A549 (cell line): Measurements from ENCODE around the gene KIAA1671. TPM values are rescaled to one million over a fixed set of nuclear protein-coding genes. Genes with fewer than 3 reads are reported as not detected.

Source experiments
- ATAC-seq, 2 experiments: fragments of 200-7000 bp in 1 of 2; fragments of >200 bp in 1 of 2; cut with Nextera tagmentation in 1 of 2; cut with Tn5 transposase in 1 of 2; 3 replicates each; pipeline versions ENCODE4 v1.8.0 to v1.9.1; 2018 to 2020; ENCODE audit warnings: mild to moderate bottlenecking in 1 of 2, moderate library complexity in 1 of 2
- CTCF ChIA-PET: fragments of 300-600 bp; sonication (Branson Sonifier 250); formaldehyde crosslinking; extraction: SDS; loops from one replicate; lab custom pipeline; 2021; ENCODE audit warnings: antibody characterized with exemption, inconsistent platforms; lab: Yijun Ruan, JAX
- POLR2A ChIA-PET: fragments of 350-600 bp; formaldehyde crosslinking; extraction: SDS; loops from one replicate; lab custom pipeline; 2021; ENCODE audit warnings: antibody characterized with exemption, inconsistent platforms; lab: Yijun Ruan, JAX
- DNase-seq, 2 experiments: peaks; one replicate each; pipeline versions ENCODE4 v3.0.0 to v3.0.0-alpha.2; 2011 to 2016; ENCODE audit warnings: low read depth in 1 of 2, low spot score in 1 of 2
- FAIRE-seq: peaks from 2 replicates; lab custom pipeline; 2011; peaks lifted over from hg19 to GRCh38; lab: Jason Lieb, UNC
- H3K27ac ChIP-seq, 2 experiments: fragments of >200 bp; sonication (Bioruptor Twin); formaldehyde crosslinking; 3 replicates each; pipeline ENCODE4 v1.5.1; 2016 to 2017
- H3K4me1 ChIP-seq: fragments of >200 bp; sonication (Bioruptor Twin); formaldehyde crosslinking; 3 replicates; pipeline ENCODE4 v1.6.1; 2016
- H3K4me2 ChIP-seq: fragments of >200 bp; sonication (Bioruptor Twin); formaldehyde crosslinking; 3 replicates; pipeline ENCODE4 v1.6.1; 2016
- H3K4me3 ChIP-seq: fragments of >200 bp; sonication (Bioruptor Twin); formaldehyde crosslinking; 3 replicates; pipeline ENCODE4 v1.5.1; 2016
- H3K9me3 ChIP-seq: fragments of >200 bp; sonication (Bioruptor Twin); formaldehyde crosslinking; 3 replicates; pipeline ENCODE4 v1.6.1; 2016
- ATOH8 ChIP-seq: fragments of 250-450 bp; sonication (Bioruptor Pico); IDR thresholded peaks from 2 replicates; pipeline ENCODE4 v1.5.0; 2020; ENCODE audit warnings: low read depth, mild to moderate bottlenecking, moderate library complexity
- BHLHE40 ChIP-seq: IDR thresholded peaks from 2 replicates; pipeline ENCODE4 v1.6.1; 2012; ENCODE audit warnings: low read depth, low read length, inconsistent platforms
- CBX8 ChIP-seq: fragments of 200-600 bp; sonication (generic); IDR thresholded peaks from 2 replicates; pipeline ENCODE4 v1.6.1; 2016
- CHD4 ChIP-seq: fragments of 200-600 bp; sonication (generic); IDR thresholded peaks from 2 replicates; pipeline ENCODE4 v1.6.1; 2016; ENCODE audit warnings: antibody characterized with exemption, mild to moderate bottlenecking, borderline replicate concordance
- EHF ChIP-seq: fragments of 250-450 bp; sonication (Bioruptor Pico); IDR thresholded peaks from 2 replicates; pipeline ENCODE4 v1.5.0; 2020; ENCODE audit warnings: mild to moderate bottlenecking
- EHMT2 ChIP-seq: fragments of 200-600 bp; sonication (generic); IDR thresholded peaks from 2 replicates; pipeline ENCODE4 v1.6.1; 2016; ENCODE audit warnings: antibody characterized with exemption, low read depth, mild to moderate bottlenecking, moderate library complexity
- ELK1 ChIP-seq: fragments of 150-350 bp; IDR thresholded peaks from 2 replicates; pipeline ENCODE4 v1.6.1; 2014; ENCODE audit warnings: low read depth, mild to moderate bottlenecking, low read length
- GATA3 ChIP-seq: IDR thresholded peaks from 2 replicates; pipeline ENCODE4 v1.6.1; 2012; ENCODE audit warnings: borderline replicate concordance
- HEYL ChIP-seq: fragments of 250-450 bp; sonication (Bioruptor Pico); IDR thresholded peaks from 2 replicates; pipeline ENCODE4 v1.8.0; 2021; ENCODE audit warnings: mild to moderate bottlenecking, moderate library complexity
- JUN ChIP-seq, 2 experiments: fragments of >200 bp; sonication (Bioruptor Twin); formaldehyde crosslinking; IDR thresholded peaks; 2 replicates in 1 of 2; 3 replicates in 1 of 2; pipeline ENCODE4 v1.6.1; 2016 to 2017
- JUNB ChIP-seq: fragments of >200 bp; sonication (Bioruptor Twin); formaldehyde crosslinking; IDR thresholded peaks from 2 replicates; pipeline ENCODE4 v1.6.1; 2016
- KDM1A ChIP-seq: fragments of 200-600 bp; sonication (generic); IDR thresholded peaks from 2 replicates; pipeline ENCODE4 v1.6.1; 2016; ENCODE audit warnings: low read depth, mild to moderate bottlenecking
- KDM5A ChIP-seq: fragments of 200-600 bp; sonication (generic); IDR thresholded peaks from 2 replicates; pipeline ENCODE4 v1.6.1; 2016; ENCODE audit warnings: antibody characterized with exemption, mild to moderate bottlenecking
- MAX ChIP-seq: IDR thresholded peaks from 2 replicates; pipeline ENCODE4 v1.6.1; 2012
- MAZ ChIP-seq: fragments of 150-350 bp; IDR thresholded peaks from 2 replicates; pipeline ENCODE4 v1.6.1; 2014; ENCODE audit warnings: antibody characterized with exemption, low read depth, low read length, borderline replicate concordance
- MYC ChIP-seq: IDR thresholded peaks from 2 replicates; pipeline ENCODE4 v1.6.1; 2012; ENCODE audit warnings: mild to moderate bottlenecking, inconsistent platforms, low read length, improper control_type of control experiment, borderline replicate concordance
- POLR2A ChIP-seq: IDR thresholded peaks from 2 replicates; pipeline ENCODE4 v1.6.1; 2012; ENCODE audit warnings: mild to moderate bottlenecking, low read length
- RCOR1 ChIP-seq: fragments of 150-350 bp; IDR thresholded peaks from 2 replicates; pipeline ENCODE4 v1.6.1; 2014; ENCODE audit warnings: antibody characterized with exemption, low read length, low read depth
- REST ChIP-seq: fragments of 200-600 bp; sonication (generic); IDR thresholded peaks from 2 replicates; pipeline ENCODE4 v1.6.1; 2016; ENCODE audit warnings: antibody characterized with exemption, mild to moderate bottlenecking, moderate library complexity
- RFX5 ChIP-seq: fragments of 450-650 bp; IDR thresholded peaks from 2 replicates; pipeline ENCODE4 v1.7.1; 2014; ENCODE audit warnings: antibody characterized with exemption, mild to moderate bottlenecking, moderate library complexity
- SMC3 ChIP-seq: fragments of >200 bp; sonication (Bioruptor Twin); formaldehyde crosslinking; IDR thresholded peaks from 3 replicates; pipeline ENCODE4 v1.6.1; 2018; ENCODE audit warnings: inconsistent platforms
- SREBF2 ChIP-seq: fragments of 450-650 bp; IDR thresholded peaks from 2 replicates; pipeline ENCODE4 v1.6.1; 2014; ENCODE audit warnings: mild to moderate bottlenecking, moderate library complexity
- TFCP2L1 ChIP-seq: fragments of 250-450 bp; sonication (Bioruptor Pico); IDR thresholded peaks from 2 replicates; pipeline ENCODE4 v1.5.0; 2021; ENCODE audit warnings: mild to moderate bottlenecking
- TP53 ChIP-seq: fragments of 250-450 bp; sonication (Bioruptor Pico); IDR thresholded peaks from 2 replicates; pipeline ENCODE4 v1.5.0; 2021; ENCODE audit warnings: mild to moderate bottlenecking, moderate library complexity
- USF2 ChIP-seq: fragments of 450-650 bp; IDR thresholded peaks from 2 replicates; pipeline ENCODE4 v1.6.1; 2014; ENCODE audit warnings: antibody characterized with exemption
- ZSCAN20 ChIP-seq: fragments of 250-450 bp; sonication (Bioruptor Pico); IDR thresholded peaks from 2 replicates; pipeline ENCODE4 v1.8.0; 2022; ENCODE audit warnings: mild to moderate bottlenecking, moderate library complexity
- WGBS: methylation state at CpG from one replicate; pipeline ENCODE4 v1.1.6; 2017; ENCODE audit errors: missing lambda C conversion rate; 5-methylcytosine and 5-hydroxymethylcytosine counted together
- polyA plus RNA-seq, 4 experiments: library from polyadenylated mRNA; depleted of rRNA in 3 of 4; stranded (reverse); fragments of >200 nt; fragmentation: RNase III in 1 of 4; extraction: RNeasy Plus Mini Kit Qiagen cat#74134 plus additional on column Dnase treatment in 1 of 4; gene quantifications; 2 replicates in 3 of 4; 3 replicates in 1 of 4; pipeline ENCODE4 v1.2.3, GENCODE V29; 2011 to 2017

The KIAA1671 gene
- polyA plus RNA-seq, 2 of the 4 experiments (the other 2 are of a cell fraction) = 5.3 to 7.9 TPM

GRCh38 chr22:25038239-25038638 lies 85.7 kb downstream of the KIAA1671 start:
- Histone ChIP-seq H3K4me3 (no peak overlapping the region), H3K27ac (no peak overlapping the region), H3K4me1 (no peaks in the 10 kb centered on the region), H3K4me2 (no peak overlapping the region), H3K9me3 (no peaks in the 10 kb centered on the region)
- ATAC-seq (no peak), FAIRE-seq (no peak), DNase-seq (no peak)
- ChIA-PET CTCF (interaction anchor here (2.1 kb wide), 1 partner anchor 19 kb away, joined by 8 read pairs; no protein-coding TSS in a partner anchor), POLR2A (no interaction called here)
- WGBS = 87% methylated on average over 8 of the region's 8 CpGs
- TF ChIP-seq MYC = no peak
- no peak for TF ChIP-seq KDM1A
- no peak for TF ChIP-seq POLR2A
- TF ChIP-seq USF2 = no peak
- no peak for TF ChIP-seq MAX
- TF ChIP-seq HEYL (CRISPR knock-in tag) = no peak
- no peak for TF ChIP-seq KDM5A
- TF ChIP-seq TFCP2L1 (CRISPR knock-in tag) = no peak

- FAIRE-seq (no peak), DNase-seq (no peak), ATAC-seq (no peak)
- H3K27ac ChIP-seq = no peak overlapping the region
- CTCF ChIA-PET = no interaction called here
- POLR2A ChIA-PET = no interaction called here
- WGBS = 94% methylated on average over 15 of the region's 15 CpGs
- TF ChIP-seq BHLHE40 = no peak
- TF ChIP-seq JUNB = no peak
- no peak for TF ChIP-seq POLR2A
- TF ChIP-seq CBX8 = no peak
- no peak for TF ChIP-seq JUN (IDR thresholded peaks at IDR 0.05)
- TF ChIP-seq ZSCAN20 (CRISPR knock-in tag) = no peak
- no peak for TF ChIP-seq EHMT2
- TF ChIP-seq, all 56 proteins: peak for 0
- Histone ChIP-seq H3K9me3 (no peaks in the 10 kb centered on the region), H3K4me1 (no peaks in the 10 kb centered on the region), H3K4me3 (no peak overlapping the region), H3K4me2 (no peak overlapping the region)
These were observed 86.3 kb downstream of the KIAA1671 start for GRCh38 chr22:25038771-25039170.

GRCh38 chr22:25039255-25039654 lies 86.7 kb downstream of the KIAA1671 start:
- DNase-seq (no peak), FAIRE-seq (no peak), ATAC-seq (no peak)
- no peak overlapping the region for H3K27ac ChIP-seq
- no peaks in the 10 kb centered on the region for H3K4me1 ChIP-seq
- whole genome bisulfite sequencing = 96% methylated on average over 15 of the region's 17 CpGs
- H3K9me3 ChIP-seq = no peaks in the 10 kb centered on the region
- no peak overlapping the region for H3K4me3 ChIP-seq
- CTCF ChIA-PET = interaction anchor here (1.1 kb wide), 1 partner anchor 100 kb away, joined by 4 read pairs; no protein-coding TSS in a partner anchor
- TF ChIP-seq EHMT2 = no peak
- TF ChIP-seq TFCP2L1 (CRISPR knock-in tag) = no peak
- H3K4me2 ChIP-seq = no peak overlapping the region
- POLR2A ChIA-PET = no interaction called here

- TF ChIP-seq RFX5 (no peak), ELK1 (no peak), ATOH8 (CRISPR knock-in tag) (no peak), CHD4 (no peak), GATA3 (no peak), EHF (no peak), SMC3 (no peak), REST (no peak), JUN (IDR thresholded peaks at IDR 0.05) (no peak), CBX8 (no peak), KDM1A (no peak), SREBF2 (no peak), ZSCAN20 (CRISPR knock-in tag) (no peak), RCOR1 (no peak), MAZ (no peak), TP53 (CRISPR knock-in tag) (no peak)
- TF ChIP-seq, all 56 proteins: peak for 0
- FAIRE-seq (no peak), ATAC-seq (no peak), DNase-seq (no peak)
- no peak overlapping the region for H3K27ac ChIP-seq
- WGBS = 90% methylated on average over 13 of the region's 14 CpGs
- no peak overlapping the region for H3K4me3 ChIP-seq
- CTCF ChIA-PET = interaction anchor here (1.0 to 1.1 kb wide), 2 partner anchors 11 to 101 kb away, joined by 3 to 4 read pairs; no protein-coding TSS in a partner anchor
- no peaks in the 10 kb centered on the region for H3K4me1 ChIP-seq
- POLR2A ChIA-PET = no interaction called here
- H3K4me2 ChIP-seq = no peak overlapping the region
- H3K9me3 ChIP-seq = no peaks in the 10 kb centered on the region
These were observed 87.2 kb downstream of the KIAA1671 start for GRCh38 chr22:25039754-25040153.
